ENCODE data around the gene PALLD.

DNA sequence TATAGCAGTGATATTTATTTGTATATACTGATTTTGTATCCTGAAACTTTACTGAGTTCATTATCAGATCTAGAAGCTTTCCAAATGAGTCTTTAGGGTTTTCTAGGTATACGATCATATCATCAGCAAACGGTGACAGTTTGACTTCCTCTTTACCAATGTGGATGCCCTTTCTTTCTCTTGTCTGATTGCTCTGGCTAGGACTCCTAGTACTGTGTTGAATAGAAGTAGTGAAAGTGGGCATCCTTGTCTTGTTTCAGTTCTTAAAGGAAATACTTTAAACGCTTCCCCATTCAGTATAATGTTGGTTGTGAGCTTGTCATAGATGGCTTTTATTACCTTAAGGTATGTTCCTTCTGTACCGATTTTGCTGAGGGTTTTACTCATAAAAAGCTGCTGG, 475.7 kb downstream of the PALLD start:
- TF ChIP-seq ZNF211 (tag by site-specific recombination; IDR thresholded peaks at IDR 0.05; ENCODE audit: low read depth) (no peak), ZNF169 (tag by site-specific recombination; IDR thresholded peaks at IDR 0.05) (no peak), ZNF621 (tag by site-specific recombination; IDR thresholded peaks at IDR 0.05) (no peak), ZNF274 (IDR thresholded peaks at IDR 0.05; ENCODE audit: low read length) (no peak), ZNF274 (tag by site-specific recombination; IDR thresholded peaks at IDR 0.05; ENCODE audit: borderline replicate concordance) (no peak), ZNF24 (tag by site-specific recombination; IDR thresholded peaks at IDR 0.05) (no peak), ZNF560 (tag by site-specific recombination; IDR thresholded peaks at IDR 0.05; ENCODE audit: borderline replicate concordance) (no peak), ZBTB7A (tag by site-specific recombination; IDR thresholded peaks at IDR 0.05; ENCODE audit: low read depth) (no peak), ZNF239 (tag by site-specific recombination; IDR thresholded peaks at IDR 0.05) (no peak), CTCF (tag by site-specific recombination; IDR thresholded peaks at IDR 0.05) (no peak), ZNF140 (tag by site-specific recombination; IDR thresholded peaks at IDR 0.05) (no peak)
- TF ChIP-seq, protein P1, sequence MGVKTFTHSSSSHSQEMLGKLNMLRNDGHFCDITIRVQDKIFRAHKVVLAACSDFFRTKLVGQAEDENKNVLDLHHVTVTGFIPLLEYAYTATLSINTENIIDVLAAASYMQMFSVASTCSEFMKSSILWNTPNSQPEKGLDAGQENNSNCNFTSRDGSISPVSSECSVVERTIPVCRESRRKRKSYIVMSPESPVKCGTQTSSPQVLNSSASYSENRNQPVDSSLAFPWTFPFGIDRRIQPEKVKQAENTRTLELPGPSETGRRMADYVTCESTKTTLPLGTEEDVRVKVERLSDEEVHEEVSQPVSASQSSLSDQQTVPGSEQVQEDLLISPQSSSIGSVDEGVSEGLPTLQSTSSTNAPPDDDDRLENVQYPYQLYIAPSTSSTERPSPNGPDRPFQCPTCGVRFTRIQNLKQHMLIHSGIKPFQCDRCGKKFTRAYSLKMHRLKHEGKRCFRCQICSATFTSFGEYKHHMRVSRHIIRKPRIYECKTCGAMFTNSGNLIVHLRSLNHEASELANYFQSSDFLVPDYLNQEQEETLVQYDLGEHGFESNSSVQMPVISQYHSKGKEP (tag by site-specific recombination; IDR thresholded peaks at IDR 0.05): no peak

Measured in HEK293 (cell line).